ENCODE results near the gene PCBP3. TPM values are rescaled to one million over a fixed set of nuclear protein-coding genes. Genes with fewer than 3 reads are reported as not detected.

PCBP3 gene
- total RNA-seq, 1 experiment from 2014 or later = not detected

DNA sequence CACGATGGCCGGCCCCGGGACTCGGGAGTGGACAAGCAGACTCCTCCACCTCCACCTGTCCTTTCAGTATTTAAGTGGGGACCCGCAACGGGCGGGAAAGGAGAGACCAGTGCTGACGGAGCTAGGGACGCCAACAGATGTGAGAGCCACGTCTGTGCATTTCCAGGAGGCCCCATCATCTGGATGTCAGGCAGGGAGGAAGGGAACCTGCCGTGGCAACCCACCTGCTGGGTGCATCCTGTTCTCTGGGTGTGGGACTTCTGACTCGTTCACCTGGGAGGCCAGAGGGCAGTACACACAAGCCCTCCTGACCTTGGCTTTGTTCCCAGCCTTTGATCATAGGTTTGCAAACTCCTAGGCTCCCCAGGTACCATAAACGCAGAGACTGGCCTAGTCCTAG lies 5.6 kb upstream of the PCBP3 start:
- H3K4me1 ChIP-seq (ENCODE audit: control insufficient read depth, insufficient read depth, low read length) = no peaks in the 10 kb centered on the region
- intact Hi-C loops (cut with micrococcal nuclease; ENCODE audit: unreplicated experiment) (no loop called here), in situ Hi-C loops (cut with HindIII; ENCODE audit: low pct_unique_long_range_greater_than_20kb, low sequenced_read_pairs) (no loop called here)
- no peaks in the 10 kb centered on the region for H3K9me3 ChIP-seq (ENCODE audit: control insufficient read depth, insufficient read depth, low read depth, low read length)
- TF ChIP-seq TCF7L2 (IDR thresholded peaks at IDR 0.05; ENCODE audit: low read depth, low read length) = no peak
- BruUV-seq (replicated peaks) = no TSS peak
- no peaks in the 10 kb centered on the region for H3K36me3 ChIP-seq (ENCODE audit: control insufficient read depth, insufficient read depth, low read length)
- POLR2A ChIA-PET = no interaction called here
- H3K27ac ChIP-seq (ENCODE audit: low read length) = no peak overlapping the region
- no peak overlapping the region for H3K4me3 ChIP-seq (ENCODE audit: low read depth in 2 of 2, low read length in 2 of 2)
- no peak for ATAC-seq
- no peak for DNase-seq (ENCODE audit: low read depth, low spot score)
- CTCF ChIA-PET = no interaction called here
- no peaks in the 10 kb centered on the region for H3K27me3 ChIP-seq (ENCODE audit: control insufficient read depth, insufficient read depth, low read length)

DNA sequence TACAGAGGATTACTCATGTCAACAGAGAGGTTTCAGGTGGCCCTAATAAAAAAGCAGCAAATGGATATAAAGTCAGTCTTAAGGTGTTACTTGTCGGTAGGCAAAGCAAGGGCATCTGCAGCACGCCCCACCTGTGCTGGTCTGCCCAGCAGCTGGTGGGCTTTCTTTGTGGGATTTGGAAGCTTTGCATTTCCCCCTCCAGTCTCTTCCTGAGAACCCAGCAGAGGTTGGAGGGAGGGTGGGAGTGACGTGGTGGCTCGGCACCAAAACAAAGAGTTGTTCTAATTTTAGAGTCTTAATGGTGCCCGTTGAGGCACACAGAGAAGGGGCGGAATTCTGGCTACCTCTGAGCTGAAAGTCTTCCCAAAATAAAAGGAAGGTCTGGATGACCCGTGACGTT lies 4.8 kb upstream of the PCBP3 start:
- ChIA-PET CTCF (no interaction called here), POLR2A (no interaction called here)
- DNase-seq (ENCODE audit: low read depth, low spot score) = no peak
- H3K36me3 ChIP-seq (ENCODE audit: control insufficient read depth, insufficient read depth, low read length) = no peaks in the 10 kb centered on the region
- in situ Hi-C loops (cut with HindIII; ENCODE audit: low pct_unique_long_range_greater_than_20kb, low sequenced_read_pairs) = no loop called here
- no peaks in the 10 kb centered on the region for H3K9me3 ChIP-seq (ENCODE audit: control insufficient read depth, insufficient read depth, low read depth, low read length)
- intact Hi-C loops (cut with micrococcal nuclease; ENCODE audit: unreplicated experiment) = no loop called here
- no peak for ATAC-seq
- H3K27ac ChIP-seq (ENCODE audit: low read length) = no peak overlapping the region
- BruUV-seq (replicated peaks) = no TSS peak
- no peak for TF ChIP-seq TCF7L2 (IDR thresholded peaks at IDR 0.05; ENCODE audit: low read depth, low read length)
- TF ChIP-seq, protein P1, sequence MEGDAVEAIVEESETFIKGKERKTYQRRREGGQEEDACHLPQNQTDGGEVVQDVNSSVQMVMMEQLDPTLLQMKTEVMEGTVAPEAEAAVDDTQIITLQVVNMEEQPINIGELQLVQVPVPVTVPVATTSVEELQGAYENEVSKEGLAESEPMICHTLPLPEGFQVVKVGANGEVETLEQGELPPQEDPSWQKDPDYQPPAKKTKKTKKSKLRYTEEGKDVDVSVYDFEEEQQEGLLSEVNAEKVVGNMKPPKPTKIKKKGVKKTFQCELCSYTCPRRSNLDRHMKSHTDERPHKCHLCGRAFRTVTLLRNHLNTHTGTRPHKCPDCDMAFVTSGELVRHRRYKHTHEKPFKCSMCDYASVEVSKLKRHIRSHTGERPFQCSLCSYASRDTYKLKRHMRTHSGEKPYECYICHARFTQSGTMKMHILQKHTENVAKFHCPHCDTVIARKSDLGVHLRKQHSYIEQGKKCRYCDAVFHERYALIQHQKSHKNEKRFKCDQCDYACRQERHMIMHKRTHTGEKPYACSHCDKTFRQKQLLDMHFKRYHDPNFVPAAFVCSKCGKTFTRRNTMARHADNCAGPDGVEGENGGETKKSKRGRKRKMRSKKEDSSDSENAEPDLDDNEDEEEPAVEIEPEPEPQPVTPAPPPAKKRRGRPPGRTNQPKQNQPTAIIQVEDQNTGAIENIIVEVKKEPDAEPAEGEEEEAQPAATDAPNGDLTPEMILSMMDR (IDR thresholded peaks at IDR 0.05) = no peak
- no peak for TF ChIP-seq POLR2AphosphoS5 (IDR thresholded peaks at IDR 0.05; ENCODE audit: low read depth, low read length)
- no peak for TF ChIP-seq SIN3A (IDR thresholded peaks at IDR 0.05; ENCODE audit: borderline replicate concordance, insufficient read depth, low read depth, low read length)
- TF ChIP-seq, protein P2, sequence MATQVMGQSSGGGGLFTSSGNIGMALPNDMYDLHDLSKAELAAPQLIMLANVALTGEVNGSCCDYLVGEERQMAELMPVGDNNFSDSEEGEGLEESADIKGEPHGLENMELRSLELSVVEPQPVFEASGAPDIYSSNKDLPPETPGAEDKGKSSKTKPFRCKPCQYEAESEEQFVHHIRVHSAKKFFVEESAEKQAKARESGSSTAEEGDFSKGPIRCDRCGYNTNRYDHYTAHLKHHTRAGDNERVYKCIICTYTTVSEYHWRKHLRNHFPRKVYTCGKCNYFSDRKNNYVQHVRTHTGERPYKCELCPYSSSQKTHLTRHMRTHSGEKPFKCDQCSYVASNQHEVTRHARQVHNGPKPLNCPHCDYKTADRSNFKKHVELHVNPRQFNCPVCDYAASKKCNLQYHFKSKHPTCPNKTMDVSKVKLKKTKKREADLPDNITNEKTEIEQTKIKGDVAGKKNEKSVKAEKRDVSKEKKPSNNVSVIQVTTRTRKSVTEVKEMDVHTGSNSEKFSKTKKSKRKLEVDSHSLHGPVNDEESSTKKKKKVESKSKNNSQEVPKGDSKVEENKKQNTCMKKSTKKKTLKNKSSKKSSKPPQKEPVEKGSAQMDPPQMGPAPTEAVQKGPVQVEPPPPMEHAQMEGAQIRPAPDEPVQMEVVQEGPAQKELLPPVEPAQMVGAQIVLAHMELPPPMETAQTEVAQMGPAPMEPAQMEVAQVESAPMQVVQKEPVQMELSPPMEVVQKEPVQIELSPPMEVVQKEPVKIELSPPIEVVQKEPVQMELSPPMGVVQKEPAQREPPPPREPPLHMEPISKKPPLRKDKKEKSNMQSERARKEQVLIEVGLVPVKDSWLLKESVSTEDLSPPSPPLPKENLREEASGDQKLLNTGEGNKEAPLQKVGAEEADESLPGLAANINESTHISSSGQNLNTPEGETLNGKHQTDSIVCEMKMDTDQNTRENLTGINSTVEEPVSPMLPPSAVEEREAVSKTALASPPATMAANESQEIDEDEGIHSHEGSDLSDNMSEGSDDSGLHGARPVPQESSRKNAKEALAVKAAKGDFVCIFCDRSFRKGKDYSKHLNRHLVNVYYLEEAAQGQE (IDR thresholded peaks at IDR 0.05; ENCODE audit: insufficient read depth in 1 of 2, low read depth in 2 of 2, low read length in 1 of 2) = no peak
- H3K4me3 ChIP-seq (ENCODE audit: low read depth in 2 of 2, low read length in 2 of 2) = no peak overlapping the region
- H3K27me3 ChIP-seq (ENCODE audit: control insufficient read depth, insufficient read depth, low read length) = no peaks in the 10 kb centered on the region
- no peaks in the 10 kb centered on the region for H3K4me1 ChIP-seq (ENCODE audit: control insufficient read depth, insufficient read depth, low read length)

DNA sequence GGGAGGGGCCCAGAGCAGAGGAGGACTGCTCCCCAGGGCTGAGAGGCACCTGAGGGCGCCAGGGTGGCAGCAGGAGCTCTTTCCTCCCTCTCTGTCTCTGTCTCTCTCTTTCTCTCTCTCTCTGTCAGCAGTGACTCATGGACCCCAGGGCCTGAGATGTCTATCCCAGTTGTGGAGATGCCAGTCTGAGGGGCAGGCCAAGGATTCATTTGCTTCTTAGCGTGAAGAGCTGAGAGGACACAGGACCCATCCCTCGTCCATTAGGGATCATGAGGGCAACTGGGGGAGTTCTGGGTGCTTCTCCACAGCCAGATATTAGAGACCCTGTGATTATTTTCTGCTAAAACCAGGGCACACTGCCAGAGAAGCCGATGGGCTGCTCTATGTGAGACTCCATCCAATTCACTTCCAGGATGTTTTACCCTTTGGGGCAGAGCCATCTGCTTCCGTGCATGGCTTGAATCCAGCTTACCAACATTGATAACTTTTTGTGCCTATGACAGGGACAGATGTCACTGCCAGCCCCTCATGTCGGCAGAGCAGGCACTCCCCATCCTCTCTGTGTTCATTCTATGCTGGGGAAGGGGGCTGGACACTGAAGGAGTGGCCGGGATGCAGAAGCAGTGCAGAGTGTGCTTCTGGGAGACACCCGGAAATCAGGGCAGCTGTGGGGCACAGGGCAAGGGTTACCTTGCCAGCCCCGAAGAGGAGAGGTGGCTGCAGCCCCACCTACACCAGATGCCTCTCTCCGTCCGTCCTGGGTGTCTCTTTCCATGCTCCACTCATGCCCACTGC lies 4.1 kb upstream of the PCBP3 start:
- intact Hi-C loops (cut with micrococcal nuclease; ENCODE audit: unreplicated experiment) (no loop called here), in situ Hi-C loops (cut with HindIII; ENCODE audit: low pct_unique_long_range_greater_than_20kb, low sequenced_read_pairs) (no loop called here)
- ChIA-PET POLR2A (no interaction called here), CTCF (no interaction called here)
- no peak for DNase-seq (ENCODE audit: low read depth, low spot score)
- Histone ChIP-seq H3K9me3 (ENCODE audit: control insufficient read depth, insufficient read depth, low read depth, low read length) (no peaks in the 10 kb centered on the region), H3K27ac (ENCODE audit: low read length) (no peak overlapping the region), H3K27me3 (ENCODE audit: control insufficient read depth, insufficient read depth, low read length) (no peaks in the 10 kb centered on the region), H3K4me3 (ENCODE audit: low read depth in 2 of 2, low read length in 2 of 2) (no peak overlapping the region), H3K4me1 (ENCODE audit: control insufficient read depth, insufficient read depth, low read length) (no peaks in the 10 kb centered on the region), H3K36me3 (ENCODE audit: control insufficient read depth, insufficient read depth, low read length) (no peaks in the 10 kb centered on the region)
- TF ChIP-seq SIN3A (IDR thresholded peaks at IDR 0.05; ENCODE audit: borderline replicate concordance, insufficient read depth, low read depth, low read length) (no peak), TCF7L2 (IDR thresholded peaks at IDR 0.05; ENCODE audit: low read depth, low read length) (no peak), POLR2AphosphoS5 (IDR thresholded peaks at IDR 0.05; ENCODE audit: low read depth, low read length) (no peak)
- TF ChIP-seq, protein P1 (IDR thresholded peaks at IDR 0.05) = no peak
- TF ChIP-seq, protein P2 (IDR thresholded peaks at IDR 0.05; ENCODE audit: insufficient read depth in 1 of 2, low read depth in 2 of 2, low read length in 1 of 2) = no peak
- ATAC-seq = no peak
- no TSS peak for BruUV-seq (replicated peaks)

Measured in Panc1 (cell line).